ENCODE data around the gene LDLRAD3.
A peak's percentile ranks its signal among the peaks of the same experiment; 100 is the strongest.

The LDLRAD3 gene

GRCh38 chr11:36148701-36149100, 204.8 kb downstream of the LDLRAD3 start:
- no peak for DNase-seq

GRCh38 chr11:36149538-36150242, 205.8 kb downstream of the LDLRAD3 start:
- peak; percentile 68 to 90 for DNase-seq

GRCh38 chr11:36150986-36151385, 207.1 kb downstream of the LDLRAD3 start:
- DNase-seq, result no peak

GRCh38 chr11:36151933-36152580, 208.2 kb downstream of the LDLRAD3 start:
- no peak for DNase-seq

GRCh38 chr11:36153551-36153950, 209.7 kb downstream of the LDLRAD3 start:
- DNase-seq, result no peak

GRCh38 chr11:36155124-36155561, 211.3 kb downstream of the LDLRAD3 start:
- no peak for DNase-seq

GRCh38 chr11:36155770-36156160, 211.9 kb downstream of the LDLRAD3 start:
- no peak for DNase-seq

GRCh38 chr11:36156161-36156816, 212.4 kb downstream of the LDLRAD3 start:
- DNase-seq, result no peak

GRCh38 chr11:36156817-36157519, 213.1 kb downstream of the LDLRAD3 start:
- DNase-seq, result no peak

- no peak for DNase-seq
These were observed 216.2 kb downstream of the LDLRAD3 start for GRCh38 chr11:36160091-36160490.

- DNase-seq, result no peak
These were observed 217.7 kb downstream of the LDLRAD3 start for GRCh38 chr11:36161572-36161971.

GRCh38 chr11:36162006-36162882, 218.4 kb downstream of the LDLRAD3 start:
- DNase-seq, result no peak

- DNase-seq, result no peak
These were observed 219.1 kb downstream of the LDLRAD3 start for GRCh38 chr11:36162883-36163434.

GRCh38 chr11:36164506-36165250, 220.8 kb downstream of the LDLRAD3 start:
- no peak for DNase-seq

- DNase-seq, result no peak
These were observed 221.9 kb downstream of the LDLRAD3 start for GRCh38 chr11:36165621-36166397.

GRCh38 chr11:36167073-36167472, 223.2 kb downstream of the LDLRAD3 start:
- DNase-seq, result no peak

- DNase-seq, result no peak
These were observed 223.9 kb downstream of the LDLRAD3 start for GRCh38 chr11:36167729-36168128.

- DNase-seq, result peak in 1 of 2 donors; percentile 21
These were observed 234.0 kb downstream of the LDLRAD3 start for GRCh38 chr11:36177836-36178235.

GRCh38 chr11:36186340-36187175, 242.7 kb downstream of the LDLRAD3 start:
- DNase-seq, result no peak

All from bone marrow (tissue), 2 donors.